ENCODE results near the gene PPP1R15B. TPM values are rescaled to one million over a fixed set of nuclear protein-coding genes. Genes with fewer than 3 reads are reported as not detected.

PPP1R15B gene
- total RNA-seq, 1 donor = 23.9 TPM

DNA sequence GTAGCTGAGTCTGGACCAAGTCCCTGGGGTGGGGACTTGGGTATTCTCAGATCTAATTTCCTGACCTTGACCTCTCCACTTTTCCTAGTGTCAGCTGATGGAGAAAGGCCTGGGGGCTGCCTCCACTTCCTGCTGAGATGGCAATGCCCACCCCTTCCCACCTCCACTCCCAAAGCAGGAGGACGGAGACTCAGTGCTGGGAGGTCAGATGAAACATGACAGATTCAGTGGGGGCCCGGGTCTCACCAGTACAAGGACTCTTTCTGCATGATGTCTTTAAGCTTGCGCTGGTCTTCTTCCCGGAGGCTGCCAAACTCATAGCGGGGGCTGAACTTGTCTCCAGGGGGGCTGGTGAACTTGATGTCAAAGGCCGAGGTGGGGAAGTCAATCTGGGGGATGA, 35.6 kb upstream of the PPP1R15B start:
- H3K27me3 ChIP-seq (ENCODE audit: insufficient read depth, low read length) = peaks cover 10% of the 10 kb centered on the region
- H2AFZ ChIP-seq (ENCODE audit: low read length) = no peak overlapping the region
- peaks cover 14% of the 10 kb centered on the region for H3K4me1 ChIP-seq (ENCODE audit: insufficient read depth, low read length)
- no peak overlapping the region for H3K4me2 ChIP-seq (ENCODE audit: insufficient read depth, low read length)
- DNase-seq (ENCODE audit: insufficient read length, low spot score, missing footprints) = no peak
- no peaks in the 10 kb centered on the region for H3K9me3 ChIP-seq (ENCODE audit: low read depth, low read length)
- peaks cover 3% of the 10 kb centered on the region for H4K20me1 ChIP-seq (ENCODE audit: insufficient read depth, low read length)
- H3K27ac ChIP-seq (ENCODE audit: low read depth, low read length) = no peak overlapping the region
- TF ChIP-seq, protein P1, sequence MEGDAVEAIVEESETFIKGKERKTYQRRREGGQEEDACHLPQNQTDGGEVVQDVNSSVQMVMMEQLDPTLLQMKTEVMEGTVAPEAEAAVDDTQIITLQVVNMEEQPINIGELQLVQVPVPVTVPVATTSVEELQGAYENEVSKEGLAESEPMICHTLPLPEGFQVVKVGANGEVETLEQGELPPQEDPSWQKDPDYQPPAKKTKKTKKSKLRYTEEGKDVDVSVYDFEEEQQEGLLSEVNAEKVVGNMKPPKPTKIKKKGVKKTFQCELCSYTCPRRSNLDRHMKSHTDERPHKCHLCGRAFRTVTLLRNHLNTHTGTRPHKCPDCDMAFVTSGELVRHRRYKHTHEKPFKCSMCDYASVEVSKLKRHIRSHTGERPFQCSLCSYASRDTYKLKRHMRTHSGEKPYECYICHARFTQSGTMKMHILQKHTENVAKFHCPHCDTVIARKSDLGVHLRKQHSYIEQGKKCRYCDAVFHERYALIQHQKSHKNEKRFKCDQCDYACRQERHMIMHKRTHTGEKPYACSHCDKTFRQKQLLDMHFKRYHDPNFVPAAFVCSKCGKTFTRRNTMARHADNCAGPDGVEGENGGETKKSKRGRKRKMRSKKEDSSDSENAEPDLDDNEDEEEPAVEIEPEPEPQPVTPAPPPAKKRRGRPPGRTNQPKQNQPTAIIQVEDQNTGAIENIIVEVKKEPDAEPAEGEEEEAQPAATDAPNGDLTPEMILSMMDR (IDR thresholded peaks at IDR 0.05; ENCODE audit: extremely low read depth, low read depth, low read length) = no peak
- H3K79me2 ChIP-seq (ENCODE audit: insufficient read depth, low read length) = no peaks in the 10 kb centered on the region
- no peaks in the 10 kb centered on the region for H3K36me3 ChIP-seq (ENCODE audit: insufficient read depth, low read length)
- H3K4me3 ChIP-seq (ENCODE audit: insufficient read depth, low read length) = no peak overlapping the region

DNA sequence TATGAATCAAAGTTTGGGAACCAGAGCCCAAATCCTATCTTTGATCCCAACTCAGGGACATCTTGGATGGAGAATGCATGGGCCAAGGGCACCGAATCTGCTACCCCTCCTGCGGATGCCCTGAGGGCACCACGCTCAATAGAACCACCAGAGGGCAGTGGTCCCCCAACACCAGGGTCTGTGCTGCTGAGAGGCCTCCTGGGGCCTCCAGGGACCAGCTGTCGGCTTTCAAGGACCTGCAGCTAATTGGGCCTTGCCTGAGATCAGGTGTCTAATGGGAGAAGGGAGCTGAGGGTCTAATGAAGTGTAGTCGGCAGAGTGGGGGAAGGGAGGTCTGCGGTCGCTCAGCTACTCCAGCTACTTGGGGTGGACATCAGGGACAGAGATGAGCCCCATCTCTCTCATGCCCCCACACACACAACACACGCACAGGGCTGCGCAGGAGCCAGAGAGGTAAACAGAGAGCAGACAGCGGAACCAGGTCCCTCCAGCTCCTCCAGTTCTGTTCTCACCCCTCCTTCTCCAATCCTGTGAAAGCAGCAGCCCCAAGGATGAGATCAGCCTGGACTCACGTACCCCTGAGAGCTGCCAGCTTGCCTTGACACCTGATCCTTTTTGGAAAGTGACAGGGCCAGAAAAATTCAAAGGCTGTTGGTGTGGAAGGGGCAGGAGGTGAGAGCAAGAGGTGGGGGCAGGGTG, 34.9 kb upstream of the PPP1R15B start:
- Histone ChIP-seq H3K36me3 (ENCODE audit: insufficient read depth, low read length) (no peaks in the 10 kb centered on the region), H4K20me1 (ENCODE audit: insufficient read depth, low read length) (no peaks in the 10 kb centered on the region), H3K27ac (ENCODE audit: low read depth, low read length) (no peak overlapping the region), H3K79me2 (ENCODE audit: insufficient read depth, low read length) (no peaks in the 10 kb centered on the region), H3K27me3 (ENCODE audit: insufficient read depth, low read length) (peaks cover 5% of the 10 kb centered on the region), H3K4me1 (ENCODE audit: insufficient read depth, low read length) (peaks cover 14% of the 10 kb centered on the region), H3K4me2 (ENCODE audit: insufficient read depth, low read length) (no peak overlapping the region), H3K4me3 (ENCODE audit: insufficient read depth, low read length) (no peak overlapping the region), H2AFZ (ENCODE audit: low read length) (no peak overlapping the region), H3K9me3 (ENCODE audit: low read depth, low read length) (no peaks in the 10 kb centered on the region)
- peak; percentile 93 for DNase-seq (ENCODE audit: insufficient read length, low spot score, missing footprints)
- TF ChIP-seq, protein P1 (IDR thresholded peaks at IDR 0.05; ENCODE audit: extremely low read depth, low read depth, low read length) = peak; percentile 77

DNA sequence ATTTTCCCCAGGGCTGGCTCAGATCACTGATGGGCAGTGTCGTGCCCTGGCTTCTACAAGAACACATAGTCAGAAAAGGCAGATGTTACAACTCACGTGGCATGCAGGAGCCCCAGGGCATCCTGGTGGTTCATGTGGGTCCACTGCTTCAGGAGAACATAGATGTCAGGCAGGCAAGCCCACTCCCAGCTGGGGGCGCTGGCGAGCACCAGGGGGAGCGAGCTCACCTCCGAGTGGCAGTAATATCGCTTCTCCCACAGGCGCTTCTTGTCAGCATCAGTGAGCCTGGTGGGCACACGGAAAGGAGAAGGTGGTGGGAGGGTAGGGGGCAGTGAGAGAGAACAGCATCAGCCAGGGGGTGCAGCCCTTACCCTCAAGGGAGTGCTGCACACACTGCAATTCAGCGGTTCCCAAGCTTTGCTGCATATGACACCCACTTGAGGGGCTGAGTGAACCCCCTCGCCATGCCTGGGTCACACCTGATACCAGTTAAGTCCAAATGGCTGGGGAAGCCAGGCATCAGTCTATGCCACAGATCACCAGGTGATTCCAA, 34.3 kb upstream of the PPP1R15B start:
- Histone ChIP-seq H3K4me2 (ENCODE audit: insufficient read depth, low read length) (no peak overlapping the region), H3K9me3 (ENCODE audit: low read depth, low read length) (no peaks in the 10 kb centered on the region), H3K27ac (ENCODE audit: low read depth, low read length) (no peak overlapping the region), H3K27me3 (ENCODE audit: insufficient read depth, low read length) (peaks cover 4% of the 10 kb centered on the region), H2AFZ (ENCODE audit: low read length) (no peak overlapping the region), H3K4me1 (ENCODE audit: insufficient read depth, low read length) (peaks cover 14% of the 10 kb centered on the region), H4K20me1 (ENCODE audit: insufficient read depth, low read length) (no peaks in the 10 kb centered on the region), H3K4me3 (ENCODE audit: insufficient read depth, low read length) (no peak overlapping the region), H3K79me2 (ENCODE audit: insufficient read depth, low read length) (no peaks in the 10 kb centered on the region), H3K36me3 (ENCODE audit: insufficient read depth, low read length) (no peaks in the 10 kb centered on the region)
- DNase-seq (ENCODE audit: insufficient read length, low spot score, missing footprints) = no peak
- TF ChIP-seq, protein P1 (IDR thresholded peaks at IDR 0.05; ENCODE audit: extremely low read depth, low read depth, low read length) = peak; percentile 38

DNA sequence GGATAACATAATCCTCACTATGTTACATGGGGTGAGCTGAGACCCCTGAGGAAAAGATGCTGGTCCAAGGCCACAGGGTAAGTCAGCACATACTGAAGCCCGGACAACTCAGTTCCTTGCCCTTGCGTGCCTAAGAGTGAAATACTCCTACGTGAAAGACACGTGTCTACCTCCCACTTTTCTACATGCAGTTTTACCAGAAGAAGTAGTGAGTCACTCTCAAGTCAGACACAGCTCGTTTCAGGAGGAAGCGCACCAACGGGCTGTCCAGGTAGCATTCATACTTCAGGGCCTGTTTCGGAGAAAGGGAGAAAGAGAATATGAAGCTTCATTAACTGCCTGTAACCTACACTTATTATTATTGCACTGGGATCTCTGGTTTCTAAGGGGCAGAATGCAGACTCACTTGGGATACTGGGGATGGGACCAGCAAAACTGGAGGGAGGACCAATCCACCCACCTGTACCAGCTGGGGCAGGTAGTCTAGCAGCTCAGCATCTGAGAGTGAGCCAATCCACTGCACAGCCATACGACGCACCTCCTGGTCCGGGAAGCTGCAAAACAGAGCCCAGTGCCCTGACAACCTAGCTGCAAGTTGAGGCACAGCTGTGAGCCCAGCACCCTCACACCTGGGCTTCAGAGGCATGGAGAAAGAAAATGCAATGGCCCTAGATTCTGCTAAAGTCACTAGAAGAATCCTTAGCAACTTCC, 32.4 kb upstream of the PPP1R15B start:
- no peaks in the 10 kb centered on the region for H3K36me3 ChIP-seq (ENCODE audit: insufficient read depth, low read length)
- no peak for DNase-seq (ENCODE audit: insufficient read length, low spot score, missing footprints)

More for the DNA sequence above, 32.4 kb upstream of the PPP1R15B start:
- H3K4me3 ChIP-seq (ENCODE audit: insufficient read depth, low read length) = no peak overlapping the region
- H2AFZ ChIP-seq (ENCODE audit: low read length) = no peak overlapping the region
- H4K20me1 ChIP-seq (ENCODE audit: insufficient read depth, low read length) = no peaks in the 10 kb centered on the region
- no peak overlapping the region for H3K27ac ChIP-seq (ENCODE audit: low read depth, low read length)
- no peaks in the 10 kb centered on the region for H3K9me3 ChIP-seq (ENCODE audit: low read depth, low read length)
- peaks cover 4% of the 10 kb centered on the region for H3K27me3 ChIP-seq (ENCODE audit: insufficient read depth, low read length)
- no peaks in the 10 kb centered on the region for H3K79me2 ChIP-seq (ENCODE audit: insufficient read depth, low read length)
- no peak overlapping the region for H3K4me2 ChIP-seq (ENCODE audit: insufficient read depth, low read length)
- H3K4me1 ChIP-seq (ENCODE audit: insufficient read depth, low read length) = peaks cover 14% of the 10 kb centered on the region
- TF ChIP-seq, protein P1 (IDR thresholded peaks at IDR 0.05; ENCODE audit: extremely low read depth, low read depth, low read length) = no peak

Data from osteoblast (primary cell).